ENCODE measurements around the gene SUMF1. TPM values are rescaled to one million over a fixed set of nuclear protein-coding genes. Genes with fewer than 3 reads are reported as not detected.
A peak's percentile ranks its signal among the peaks of the same experiment; 100 is the strongest.

The SUMF1 gene
- total RNA-seq, 2 experiments from 2014 or later, result 3.5 to 4.9 TPM

GRCh38 chr3:4398120-4398940 is 68.7 kb downstream of the SUMF1 start:
- peaks cover 42% of the 10 kb centered on the region for H3K4me1 Mint-ChIP-seq

GRCh38 chr3:4397466-4397865 is 69.6 kb downstream of the SUMF1 start:
- CTCF ChIA-PET, result interaction anchor here (1.7 kb wide), 1 partner anchor 8 kb away, joined by 7 read pairs; no protein-coding TSS in a partner anchor
- intact Hi-C loops (cut with DNase I, micrococcal nuclease), result no loop called here

More at GRCh38 chr3:4398120-4398940, 68.7 kb downstream of the SUMF1 start:
- Mint-ChIP-seq H3K4me3 (no peak overlapping the region), H3K27me3 (no peaks in the 10 kb centered on the region), H3K9me3 (ENCODE audit: low read depth) (no peaks in the 10 kb centered on the region), H3K27ac (no peak overlapping the region), H3K36me3 (ENCODE audit: low read depth) (peaks cover 31% of the 10 kb centered on the region)
- DNase-seq (no peak), ATAC-seq (no peak)
- ChIA-PET CTCF (interaction anchor here (0.6 to 1.7 kb wide), 3 partner anchors 9 to 48 kb away, joined by 4 to 7 read pairs (median 6); no protein-coding TSS in a partner anchor), POLR2A (interaction anchor here (1.3 kb wide), 1 partner anchor 69 kb away, joined by 4 read pairs; the partner anchor contains the start of gene SUMF1)
- intact Hi-C loops (cut with DNase I, micrococcal nuclease), result no loop called here

GRCh38 chr3:4396542-4396941 is 70.5 kb downstream of the SUMF1 start:
- Mint-ChIP-seq H3K4me1 (peaks cover 34% of the 10 kb centered on the region), H3K9me3 (ENCODE audit: low read depth) (no peaks in the 10 kb centered on the region), H3K4me3 (no peak overlapping the region), H3K27ac (no peak overlapping the region), H3K36me3 (ENCODE audit: low read depth) (peaks cover 34% of the 10 kb centered on the region), H3K27me3 (no peaks in the 10 kb centered on the region)
- ChIA-PET POLR2A (no interaction called here), CTCF (interaction anchor here (0.7 kb wide), 2 partner anchors 45 to 317 kb away, joined by 3 to 5 read pairs; no protein-coding TSS in a partner anchor)
- no peak for DNase-seq
- no peak for ATAC-seq
- intact Hi-C loops (cut with DNase I, micrococcal nuclease), result no loop called here

More at GRCh38 chr3:4397466-4397865, 69.6 kb downstream of the SUMF1 start:
- DNase-seq, result no peak
- H3K27ac Mint-ChIP-seq, result no peak overlapping the region
- H3K27me3 Mint-ChIP-seq, result no peaks in the 10 kb centered on the region
- peaks cover 42% of the 10 kb centered on the region for H3K4me1 Mint-ChIP-seq
- no peak for ATAC-seq
- no peaks in the 10 kb centered on the region for H3K9me3 Mint-ChIP-seq (ENCODE audit: low read depth)
- H3K4me3 Mint-ChIP-seq, result no peak overlapping the region
- peaks cover 33% of the 10 kb centered on the region for H3K36me3 Mint-ChIP-seq (ENCODE audit: low read depth)
- POLR2A ChIA-PET, result no interaction called here

GRCh38 chr3:4396006-4396405 is 71.1 kb downstream of the SUMF1 start:
- CTCF ChIA-PET, result interaction anchor here (0.6 to 0.7 kb wide), 3 partner anchors 45 to 1159 kb away, joined by 3 to 5 read pairs (median 4); no protein-coding TSS in a partner anchor
- H3K9me3 Mint-ChIP-seq (ENCODE audit: low read depth), result no peaks in the 10 kb centered on the region
- POLR2A ChIA-PET, result no interaction called here
- H3K4me3 Mint-ChIP-seq, result no peak overlapping the region
- intact Hi-C loops (cut with DNase I, micrococcal nuclease), result no loop called here
- H3K4me1 Mint-ChIP-seq, result peaks cover 29% of the 10 kb centered on the region
- ATAC-seq (no peak), DNase-seq (no peak)
- H3K27ac Mint-ChIP-seq, result no peak overlapping the region
- H3K27me3 Mint-ChIP-seq, result no peaks in the 10 kb centered on the region
- H3K36me3 Mint-ChIP-seq (ENCODE audit: low read depth), result peaks cover 36% of the 10 kb centered on the region

GRCh38 chr3:4395448-4395847 is 71.6 kb downstream of the SUMF1 start:
- ATAC-seq, result peak; percentile 59
- no peaks in the 10 kb centered on the region for H3K9me3 Mint-ChIP-seq (ENCODE audit: low read depth)
- ChIA-PET POLR2A (no interaction called here), CTCF (interaction anchor here (0.6 to 2.3 kb wide), 2 partner anchors 45 to 1158 kb away, joined by 4 to 11 read pairs; no protein-coding TSS in a partner anchor)
- H3K4me3 Mint-ChIP-seq, result no peak overlapping the region
- DNase-seq, result no peak
- intact Hi-C loops (cut with DNase I, micrococcal nuclease), result loop anchor here in 1 of 2 experiments (1.0 to 2.0 kb wide), 2 partner anchors 8 to 13 kb away; no protein-coding TSS in a partner anchor
- peak overlapping the region; percentile 56 for H3K27ac Mint-ChIP-seq
- H3K27me3 Mint-ChIP-seq, result no peaks in the 10 kb centered on the region
- peaks cover 29% of the 10 kb centered on the region for H3K4me1 Mint-ChIP-seq
- peaks cover 38% of the 10 kb centered on the region for H3K36me3 Mint-ChIP-seq (ENCODE audit: low read depth)

GRCh38 chr3:4394567-4394966 is 72.5 kb downstream of the SUMF1 start:
- Mint-ChIP-seq H3K4me1 (peaks cover 32% of the 10 kb centered on the region), H3K27me3 (no peaks in the 10 kb centered on the region), H3K9me3 (ENCODE audit: low read depth) (no peaks in the 10 kb centered on the region), H3K27ac (peak overlapping the region; percentile 55), H3K36me3 (ENCODE audit: low read depth) (peaks cover 41% of the 10 kb centered on the region), H3K4me3 (no peak overlapping the region)
- ChIA-PET POLR2A (interaction anchor here (0.6 kb wide), 1 partner anchor 21 kb away, joined by 3 read pairs; no protein-coding TSS in a partner anchor), CTCF (interaction anchor here (0.8 to 2.3 kb wide), 2 partner anchors 20 to 44 kb away, joined by 3 to 11 read pairs; no protein-coding TSS in a partner anchor)
- ATAC-seq (no peak), DNase-seq (no peak)
- intact Hi-C loops (cut with DNase I, micrococcal nuclease), result loop anchor here in 1 of 2 experiments (2.0 kb wide), 1 partner anchor 14 kb away; no protein-coding TSS in a partner anchor

GRCh38 chr3:4394048-4394447 is 73.0 kb downstream of the SUMF1 start:
- H3K4me1 Mint-ChIP-seq, result peaks cover 38% of the 10 kb centered on the region
- DNase-seq (peak; percentile 41), ATAC-seq (peak; percentile 75)
- ChIA-PET POLR2A (no interaction called here), CTCF (interaction anchor here (0.8 to 2.3 kb wide), 2 partner anchors 20 to 43 kb away, joined by 3 to 11 read pairs; no protein-coding TSS in a partner anchor)
- no peak overlapping the region for H3K27ac Mint-ChIP-seq
- H3K4me3 Mint-ChIP-seq, result no peak overlapping the region
- H3K36me3 Mint-ChIP-seq (ENCODE audit: low read depth), result peaks cover 43% of the 10 kb centered on the region
- no peaks in the 10 kb centered on the region for H3K9me3 Mint-ChIP-seq (ENCODE audit: low read depth)
- H3K27me3 Mint-ChIP-seq, result no peaks in the 10 kb centered on the region
- intact Hi-C loops (cut with DNase I, micrococcal nuclease), result loop anchor here in 1 of 2 experiments (2.0 kb wide), 1 partner anchor 15 kb away; no protein-coding TSS in a partner anchor

GRCh38 chr3:4392992-4393391 is 74.1 kb downstream of the SUMF1 start:
- CTCF ChIA-PET, result interaction anchor here (2.3 kb wide), 1 partner anchor 42 kb away, joined by 11 read pairs; no protein-coding TSS in a partner anchor
- H3K36me3 Mint-ChIP-seq (ENCODE audit: low read depth), result peaks cover 43% of the 10 kb centered on the region
- no peaks in the 10 kb centered on the region for H3K27me3 Mint-ChIP-seq
- peaks cover 45% of the 10 kb centered on the region for H3K4me1 Mint-ChIP-seq
- ATAC-seq (no peak), DNase-seq (no peak)
- intact Hi-C loops (cut with DNase I, micrococcal nuclease), result no loop called here
- H3K9me3 Mint-ChIP-seq (ENCODE audit: low read depth), result no peaks in the 10 kb centered on the region
- POLR2A ChIA-PET, result no interaction called here
- H3K27ac Mint-ChIP-seq, result no peak overlapping the region
- no peak overlapping the region for H3K4me3 Mint-ChIP-seq

GRCh38 chr3:4387210-4388204 is 79.6 kb downstream of the SUMF1 start:
- H3K4me1 Mint-ChIP-seq, result peaks cover 37% of the 10 kb centered on the region
- H3K27me3 Mint-ChIP-seq, result no peaks in the 10 kb centered on the region
- no peak for DNase-seq

GRCh38 chr3:4385201-4385600 is 81.9 kb downstream of the SUMF1 start:
- H3K27me3 Mint-ChIP-seq, result no peaks in the 10 kb centered on the region
- CTCF ChIA-PET, result no interaction called here
- H3K27ac Mint-ChIP-seq, result no peak overlapping the region
- POLR2A ChIA-PET, result interaction anchor here (0.7 kb wide), 1 partner anchor 16 kb away, joined by 3 read pairs; no protein-coding TSS in a partner anchor
- intact Hi-C loops (cut with DNase I, micrococcal nuclease), result no loop called here
- peaks cover 37% of the 10 kb centered on the region for H3K4me1 Mint-ChIP-seq
- H3K9me3 Mint-ChIP-seq (ENCODE audit: low read depth), result no peaks in the 10 kb centered on the region
- DNase-seq (no peak), ATAC-seq (no peak)
- peaks cover 19% of the 10 kb centered on the region for H3K36me3 Mint-ChIP-seq (ENCODE audit: low read depth)
- no peak overlapping the region for H3K4me3 Mint-ChIP-seq

More at GRCh38 chr3:4387210-4388204, 79.6 kb downstream of the SUMF1 start:
- CTCF ChIA-PET, result interaction anchor here (0.6 to 1.4 kb wide), 2 partner anchors 37 to 131 kb away, joined by 3 read pairs; no protein-coding TSS in a partner anchor
- intact Hi-C loops (cut with DNase I, micrococcal nuclease), result loop anchor here (1.0 kb wide), 5 partner anchors 8 to 418 kb away; no protein-coding TSS in a partner anchor
- POLR2A ChIA-PET, result interaction anchor here (1.5 kb wide), 1 partner anchor 106 kb away, joined by 3 read pairs; the partner anchor contains the start of gene ITPR1
- peak overlapping the region; percentile 51 for H3K27ac Mint-ChIP-seq
- ATAC-seq, result peak; percentile 91
- H3K4me3 Mint-ChIP-seq, result peak overlapping the region; percentile 1
- peaks cover 23% of the 10 kb centered on the region for H3K36me3 Mint-ChIP-seq (ENCODE audit: low read depth)
- H3K9me3 Mint-ChIP-seq (ENCODE audit: low read depth), result no peaks in the 10 kb centered on the region
